HL-60/S4 (cell line): Measurements from ENCODE around the gene NOTCH3.

Source experiments
- in situ Hi-C: fragments of 300-500 bp; cut with MboI; formaldehyde crosslinking; loops from 2 replicates; pipeline ENCODE4 v1.14.3; 2022; ENCODE audit warnings: low sequenced_read_pairs

NOTCH3 gene

GRCh38 chr19:15200553-15201364 is at the start of gene NOTCH3:
NOTCH3 (minus strand) TSS chr19:15200995; CDS start chr19:15200905, 90 bp downstream.
- in situ Hi-C loops = no loop called here

- in situ Hi-C loops = loop anchor here (10.0 kb wide), 2 partner anchors 76 to 304 kb away; no protein-coding TSS in a partner anchor
Observed at GRCh38 chr19:15250640-15250993, 49.8 kb upstream of the NOTCH3 start.

GRCh38 chr19:15249972-15250639 is 49.3 kb upstream of the NOTCH3 start:
- in situ Hi-C loops = loop anchor here (10.0 kb wide), 2 partner anchors 75 to 305 kb away; no protein-coding TSS in a partner anchor

GRCh38 chr19:15249528-15249874 is 48.7 kb upstream of the NOTCH3 start:
- in situ Hi-C loops = no loop called here

GRCh38 chr19:15248648-15249527 is 48.1 kb upstream of the NOTCH3 start:
- in situ Hi-C loops = no loop called here

- in situ Hi-C loops = no loop called here
Observed at GRCh38 chr19:15248106-15248505, 47.3 kb upstream of the NOTCH3 start.

GRCh38 chr19:15247107-15248014 is 46.6 kb upstream of the NOTCH3 start:
- in situ Hi-C loops = no loop called here

- in situ Hi-C loops = no loop called here
Observed at GRCh38 chr19:15246198-15246481, 45.3 kb upstream of the NOTCH3 start.

- in situ Hi-C loops = no loop called here
Observed at GRCh38 chr19:15245370-15246197, 44.8 kb upstream of the NOTCH3 start.

- in situ Hi-C loops = no loop called here
Observed at GRCh38 chr19:15244808-15245207, 44.0 kb upstream of the NOTCH3 start.

- in situ Hi-C loops = no loop called here
Observed at GRCh38 chr19:15244106-15244803, 43.5 kb upstream of the NOTCH3 start.

- in situ Hi-C loops = no loop called here
Observed at GRCh38 chr19:15243236-15243957, 42.6 kb upstream of the NOTCH3 start.

GRCh38 chr19:15241259-15241910 is 40.6 kb upstream of the NOTCH3 start:
- in situ Hi-C loops = no loop called here

GRCh38 chr19:15240515-15240914 is 39.7 kb upstream of the NOTCH3 start:
- in situ Hi-C loops = no loop called here

GRCh38 chr19:15239337-15239949 is 38.6 kb upstream of the NOTCH3 start:
- in situ Hi-C loops = no loop called here

GRCh38 chr19:15238639-15239155 is 37.9 kb upstream of the NOTCH3 start:
- in situ Hi-C loops = no loop called here
